Suprapubic skin (tissue), 4 donors: ENCODE measurements around the gene STAC2. TPM values are rescaled to one million over a fixed set of nuclear protein-coding genes. Genes with fewer than 3 reads are reported as not detected.

Experiments used
- DNase-seq, 2 donors: peaks; one replicate each; pipeline ENCODE4 v3.0.0-alpha.2; 2019; ENCODE audit warnings: low spot score in 2 of 2
- H3K27ac ChIP-seq: fragments of 200-600 bp; sonication (generic); one replicate; pipeline ENCODE4 v1.5.1; 2019
- H3K27me3 ChIP-seq: fragments of 200-600 bp; sonication (generic); one replicate; pipeline ENCODE4 v1.5.1; 2019
- H3K36me3 ChIP-seq: fragments of 200-600 bp; sonication (generic); one replicate; pipeline ENCODE4 v1.5.1; 2019
- H3K4me1 ChIP-seq: fragments of 200-600 bp; sonication (generic); one replicate; pipeline ENCODE4 v1.5.1; 2019
- H3K4me3 ChIP-seq: fragments of 200-600 bp; sonication (generic); one replicate; pipeline ENCODE4 v1.5.1; 2019; ENCODE audit warnings: mild to moderate bottlenecking
- H3K9me3 ChIP-seq: fragments of 200-600 bp; sonication (generic); one replicate; pipeline ENCODE4 v1.5.1; 2019
- EP300 ChIP-seq: sonication (generic); formaldehyde crosslinking; IDR thresholded peaks from one replicate; pipeline ENCODE4 v1.6.1; 2017; ENCODE audit warnings: antibody characterized with exemption
- POLR2A ChIP-seq, 2 donors: fragments of 450-650 bp; IDR thresholded peaks; one replicate each; pipeline ENCODE4 v1.6.1; 2017; ENCODE audit warnings: antibody characterized with exemption in 2 of 2, mild to moderate bottlenecking in 2 of 2, moderate library complexity in 2 of 2
- POLR2AphosphoS5 ChIP-seq, 3 donors: sonication (generic); formaldehyde crosslinking; IDR thresholded peaks; one replicate each; pipeline ENCODE4 v1.6.1; 2017; ENCODE audit warnings: antibody characterized with exemption in 3 of 3
- WGBS: methylation state at CpG from one replicate; pipeline ENCODE4 v1.1.5; 2018; 5-methylcytosine and 5-hydroxymethylcytosine counted together
- total RNA-seq, 4 donors: library from RNA; depleted of rRNA; stranded (reverse); fragments of >200 nt; gene quantifications; one replicate each; pipeline ENCODE4 v1.1.0, GENCODE V29; 2016
- TF ChIP-seq, protein P1 (sequence below), 2 donors: fragments of 200-600 bp in 1 of 2; fragments of 450-650 bp in 1 of 2; sonication (generic) in 1 of 2; IDR thresholded peaks; one replicate each; pipeline ENCODE4 v1.5.1; 2016 to 2019; ENCODE audit warnings: antibody characterized with exemption in 2 of 2, mild to moderate bottlenecking in 1 of 2, moderate library complexity in 1 of 2

Gene STAC2
- total RNA-seq, 4 donors from 2014 or later, result 10.9 to 26.4 (median 16.5) TPM

DNA sequence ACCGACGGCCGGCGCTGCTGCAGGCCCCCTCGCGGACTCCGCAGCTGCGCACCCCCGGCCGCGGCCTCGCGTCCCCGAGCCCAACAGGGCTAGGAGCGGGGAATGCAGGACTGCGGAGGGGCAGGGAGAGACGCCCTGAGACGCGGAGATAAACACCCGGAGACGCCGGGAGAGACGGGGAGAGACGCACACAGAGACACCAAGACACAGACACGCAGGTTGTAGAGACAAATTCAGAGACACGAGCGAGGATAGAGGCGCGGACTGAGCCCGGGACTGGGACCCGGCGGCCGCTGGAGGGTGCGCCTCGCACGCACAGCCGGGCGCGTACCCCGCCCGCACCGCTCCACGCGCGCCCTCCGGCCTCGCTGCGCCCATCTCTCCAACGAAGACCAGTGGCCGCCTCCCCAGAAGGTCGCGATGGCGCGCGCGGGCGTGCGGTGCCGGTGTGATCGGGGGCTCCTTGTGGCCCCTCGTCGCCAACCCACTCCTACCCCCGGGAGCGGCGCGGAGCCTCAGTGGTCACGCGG, 902 bp downstream of the STAC2 start:
- Histone ChIP-seq H3K4me3 (peak overlapping the region; percentile 53), H3K9me3 (no peaks in the 10 kb centered on the region), H3K4me1 (peaks cover 30% of the 10 kb centered on the region), H3K36me3 (no peaks in the 10 kb centered on the region), H3K27ac (peak overlapping the region; percentile 24), H3K27me3 (peaks cover 24% of the 10 kb centered on the region)
- DNase-seq, result no peak
- TF ChIP-seq EP300, result no peak
- TF ChIP-seq POLR2A (IDR thresholded peaks at IDR 0.05), result no peak
- TF ChIP-seq POLR2AphosphoS5 (IDR thresholded peaks at IDR 0.05), result no peak
- TF ChIP-seq, protein P1, sequence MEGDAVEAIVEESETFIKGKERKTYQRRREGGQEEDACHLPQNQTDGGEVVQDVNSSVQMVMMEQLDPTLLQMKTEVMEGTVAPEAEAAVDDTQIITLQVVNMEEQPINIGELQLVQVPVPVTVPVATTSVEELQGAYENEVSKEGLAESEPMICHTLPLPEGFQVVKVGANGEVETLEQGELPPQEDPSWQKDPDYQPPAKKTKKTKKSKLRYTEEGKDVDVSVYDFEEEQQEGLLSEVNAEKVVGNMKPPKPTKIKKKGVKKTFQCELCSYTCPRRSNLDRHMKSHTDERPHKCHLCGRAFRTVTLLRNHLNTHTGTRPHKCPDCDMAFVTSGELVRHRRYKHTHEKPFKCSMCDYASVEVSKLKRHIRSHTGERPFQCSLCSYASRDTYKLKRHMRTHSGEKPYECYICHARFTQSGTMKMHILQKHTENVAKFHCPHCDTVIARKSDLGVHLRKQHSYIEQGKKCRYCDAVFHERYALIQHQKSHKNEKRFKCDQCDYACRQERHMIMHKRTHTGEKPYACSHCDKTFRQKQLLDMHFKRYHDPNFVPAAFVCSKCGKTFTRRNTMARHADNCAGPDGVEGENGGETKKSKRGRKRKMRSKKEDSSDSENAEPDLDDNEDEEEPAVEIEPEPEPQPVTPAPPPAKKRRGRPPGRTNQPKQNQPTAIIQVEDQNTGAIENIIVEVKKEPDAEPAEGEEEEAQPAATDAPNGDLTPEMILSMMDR (IDR thresholded peaks at IDR 0.05), result no peak
- 2% methylated on average over 11 of the region's 68 CpGs for WGBS

DNA sequence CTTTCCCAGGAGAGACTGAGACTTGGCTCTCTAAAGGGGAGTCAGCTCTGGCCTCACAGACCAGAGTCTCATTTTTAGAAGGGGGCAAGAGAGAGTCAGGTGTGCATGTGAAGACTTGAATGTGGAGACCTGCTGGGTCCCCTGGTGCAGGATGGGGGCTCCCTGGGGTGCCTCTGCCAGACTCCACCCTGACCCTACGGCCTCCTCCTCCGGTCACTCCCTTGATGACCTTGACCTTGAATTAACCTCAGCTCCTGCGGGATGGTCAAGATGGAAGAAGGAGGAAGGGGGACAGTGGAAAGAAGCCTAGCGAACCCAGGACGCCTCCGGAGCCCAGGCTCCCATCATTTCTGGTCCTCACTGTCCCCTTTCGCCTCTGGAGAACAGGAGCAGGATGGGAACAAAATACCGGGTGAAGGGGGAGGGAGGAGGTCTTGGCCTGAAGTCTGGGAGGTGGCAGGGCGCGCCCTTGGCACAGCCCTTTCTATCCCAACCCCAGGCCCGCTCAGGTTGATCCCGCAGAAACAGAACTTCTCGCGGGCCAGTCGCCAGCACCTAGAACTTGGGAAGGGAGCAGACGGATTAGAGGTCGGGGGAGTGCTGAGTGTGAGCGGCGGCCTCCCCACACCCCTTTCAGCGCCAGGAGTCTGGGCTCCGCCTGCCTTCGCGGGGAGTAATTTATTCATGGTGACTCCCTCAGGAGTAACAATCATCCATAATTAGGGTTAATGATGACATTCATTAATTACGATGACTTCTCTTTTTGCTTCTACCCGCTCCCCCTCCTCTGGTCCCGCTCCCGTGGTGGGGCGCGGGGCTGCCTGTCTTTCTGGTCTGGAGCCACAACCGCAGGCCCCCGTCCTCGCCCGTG, 1.6 kb downstream of the STAC2 start:
- peaks cover 24% of the 10 kb centered on the region for H3K27me3 ChIP-seq
- TF ChIP-seq POLR2AphosphoS5 (IDR thresholded peaks at IDR 0.05) (no peak), EP300 (no peak), POLR2A (IDR thresholded peaks at IDR 0.05) (no peak)
- TF ChIP-seq, protein P1 (IDR thresholded peaks at IDR 0.05), result no peak
- H3K36me3 ChIP-seq, result no peaks in the 10 kb centered on the region
- peaks cover 33% of the 10 kb centered on the region for H3K4me1 ChIP-seq
- DNase-seq, result no peak
- 24% methylated on average over 17 of the region's 33 CpGs for WGBS
- H3K27ac ChIP-seq, result peak overlapping the region; percentile 24
- no peaks in the 10 kb centered on the region for H3K9me3 ChIP-seq
- H3K4me3 ChIP-seq, result peak overlapping the region; percentile 53

DNA sequence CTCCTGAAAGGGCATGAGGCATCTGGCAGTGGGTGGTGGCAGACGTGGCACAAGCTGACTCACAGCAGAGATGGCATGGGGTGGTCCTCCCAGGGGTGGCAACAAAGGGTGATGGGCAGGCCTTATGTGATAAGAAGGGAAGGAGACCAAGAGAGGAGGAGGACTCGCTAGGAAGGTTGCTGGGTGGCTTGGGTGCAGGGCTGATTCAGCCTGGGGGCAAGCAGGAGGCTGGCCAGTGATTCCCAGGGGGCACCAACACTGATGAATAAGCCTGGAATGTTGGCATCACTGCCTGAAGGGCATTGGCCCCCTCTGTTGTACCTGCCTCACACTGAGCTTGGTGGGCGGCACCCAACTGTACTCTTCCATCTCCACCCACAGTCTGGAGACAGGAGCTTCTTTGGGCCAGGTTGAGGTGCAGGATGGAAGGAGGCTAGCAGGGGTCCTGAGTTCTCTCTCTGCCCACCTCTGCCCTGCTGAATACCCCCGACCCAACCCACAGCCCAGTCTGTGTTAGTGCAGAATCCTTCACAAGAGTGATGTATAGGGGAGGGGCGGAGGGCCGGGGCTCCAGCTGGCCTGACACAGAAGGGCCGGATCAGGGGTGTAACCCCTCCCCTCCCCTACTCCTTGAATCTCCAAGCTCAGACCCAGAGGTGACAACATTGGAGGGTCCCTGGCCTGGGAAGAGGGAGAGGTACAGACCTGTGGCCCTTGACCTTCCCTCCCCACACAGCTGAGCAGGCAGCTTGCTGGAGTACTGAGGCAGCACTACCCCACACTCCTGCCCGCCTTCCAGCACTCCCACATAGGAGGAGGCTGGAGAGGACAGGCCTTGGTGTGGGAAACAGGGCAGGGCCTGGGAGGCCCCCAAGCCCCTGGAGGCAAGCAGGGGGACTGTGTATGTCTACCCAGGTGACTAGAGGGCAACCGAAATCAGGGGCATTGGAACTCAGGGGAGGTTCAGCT, 2.6 kb downstream of the STAC2 start:
- no peaks in the 10 kb centered on the region for H3K36me3 ChIP-seq
- peaks cover 24% of the 10 kb centered on the region for H3K27me3 ChIP-seq
- H3K27ac ChIP-seq, result peak overlapping the region; percentile 24
- no peak for DNase-seq
- TF ChIP-seq POLR2A (IDR thresholded peaks at IDR 0.05) (no peak), POLR2AphosphoS5 (IDR thresholded peaks at IDR 0.05) (no peak), EP300 (no peak)
- TF ChIP-seq, protein P1 (IDR thresholded peaks at IDR 0.05), result no peak
- WGBS, result 74% methylated on average over 7 of the region's 9 CpGs
- H3K4me3 ChIP-seq, result peak overlapping the region; percentile 53
- H3K9me3 ChIP-seq, result no peaks in the 10 kb centered on the region
- H3K4me1 ChIP-seq, result peaks cover 37% of the 10 kb centered on the region

DNA sequence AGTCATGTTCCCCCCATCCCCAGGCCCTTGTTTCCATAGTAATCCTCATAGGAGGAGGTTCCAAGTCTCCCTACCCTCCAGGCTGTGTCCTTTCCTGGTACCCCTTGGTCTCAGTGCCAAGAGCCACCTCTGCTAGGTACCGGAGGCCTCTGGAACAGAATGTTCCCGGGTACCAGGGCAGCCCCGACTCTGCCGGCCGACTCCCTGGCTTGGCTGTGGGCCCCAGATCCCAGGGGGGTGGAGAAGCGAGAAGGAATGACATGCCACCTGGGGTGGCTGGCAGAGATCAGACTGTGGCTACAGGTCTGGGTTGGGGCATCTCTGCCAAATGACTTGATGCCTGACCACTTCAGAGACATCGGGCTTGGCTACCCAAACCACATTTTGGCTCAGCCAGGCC, 3.6 kb downstream of the STAC2 start:
- DNase-seq, result no peak
- TF ChIP-seq POLR2AphosphoS5 (IDR thresholded peaks at IDR 0.05), result no peak
- TF ChIP-seq EP300, result no peak
- TF ChIP-seq, protein P1 (IDR thresholded peaks at IDR 0.05), result no peak
- no peak for TF ChIP-seq POLR2A (IDR thresholded peaks at IDR 0.05)
- Histone ChIP-seq H3K27ac (no peak overlapping the region), H3K36me3 (no peaks in the 10 kb centered on the region), H3K9me3 (no peaks in the 10 kb centered on the region), H3K4me3 (no peak overlapping the region), H3K27me3 (peaks cover 30% of the 10 kb centered on the region), H3K4me1 (peaks cover 41% of the 10 kb centered on the region)
- WGBS, result 63% methylated on average over 7 of the region's 7 CpGs
